GM18505 (cell line): Measurements from ENCODE around the gene IL31RA.
"Not testable (repeated sequence)": the region's sequence is repeated elsewhere in the genome, so short reads cannot be mapped to it uniquely, and the experiment has no call there.

Experiments used
- ATAC-seq: cut with Tn5 transposase; IDR thresholded peaks from one replicate; pipeline ENCODE4 v1.9.1; 2021; ENCODE audit not compliant: unreplicated experiment
- POLR2A ChIP-seq: IDR thresholded peaks from 4 replicates; pipeline ENCODE4 v1.6.1; 2011; ENCODE audit warnings: borderline replicate concordance; ENCODE audit not compliant: insufficient read depth, insufficient read length; ENCODE audit errors: extremely low read depth

Gene IL31RA

GRCh38 chr5:55850839-55851674 lies at the start of gene IL31RA:
Gene IL31RA (plus strand): TSS chr5:55851357. CDS start chr5:55851571, 214 bp downstream.
- no peak for TF ChIP-seq POLR2A
- no peak for ATAC-seq

DNA sequence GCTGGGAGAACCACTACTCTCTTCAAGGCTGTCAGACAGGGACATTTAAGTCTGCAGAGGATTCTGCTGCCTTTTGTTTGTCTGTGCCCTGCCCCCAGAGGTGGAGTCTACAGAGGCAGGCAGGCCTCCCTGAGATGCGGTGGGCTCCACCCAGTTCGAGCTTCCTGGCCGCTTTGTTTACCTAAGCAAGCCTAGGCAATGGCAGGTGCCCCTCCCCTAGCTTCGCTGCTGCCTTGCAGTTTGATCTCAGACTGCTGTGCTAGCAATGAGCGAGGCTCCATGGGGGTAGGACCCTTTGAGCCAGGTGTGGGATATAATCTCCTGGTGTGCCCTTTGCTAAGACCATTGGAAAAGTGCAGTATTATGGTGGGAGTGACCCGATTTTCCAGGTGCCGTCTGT lies 42.3 kb upstream of the IL31RA start:
- not testable (repeated sequence) for ATAC-seq

DNA sequence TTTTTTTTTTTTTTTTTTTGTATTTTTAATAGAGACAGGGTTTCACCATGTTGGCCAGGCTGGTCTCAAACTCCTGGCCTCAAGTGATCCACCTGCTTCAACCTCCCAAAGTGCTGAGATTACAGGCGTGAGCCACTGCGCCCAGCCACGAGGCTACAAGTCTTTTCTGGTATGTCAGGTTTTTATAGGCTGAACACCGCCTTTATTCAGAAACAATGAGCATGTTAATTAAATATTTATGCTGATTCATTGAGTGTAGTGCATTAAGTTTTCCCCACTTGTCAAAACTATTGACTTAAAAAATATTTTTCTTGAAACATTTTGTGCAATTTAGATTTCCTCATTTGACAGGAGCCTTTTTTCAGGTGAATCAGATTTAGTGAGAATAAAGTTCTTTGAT lies 35.2 kb upstream of the IL31RA start:
- ATAC-seq, result not testable (repeated sequence)

GRCh38 chr5:55816342-55816741 lies 34.8 kb upstream of the IL31RA start:
- no peak for ATAC-seq
- no peak for TF ChIP-seq POLR2A

- ATAC-seq, result no peak
- no peak for TF ChIP-seq POLR2A
Observed at GRCh38 chr5:55817030-55817429, 34.1 kb upstream of the IL31RA start.

DNA sequence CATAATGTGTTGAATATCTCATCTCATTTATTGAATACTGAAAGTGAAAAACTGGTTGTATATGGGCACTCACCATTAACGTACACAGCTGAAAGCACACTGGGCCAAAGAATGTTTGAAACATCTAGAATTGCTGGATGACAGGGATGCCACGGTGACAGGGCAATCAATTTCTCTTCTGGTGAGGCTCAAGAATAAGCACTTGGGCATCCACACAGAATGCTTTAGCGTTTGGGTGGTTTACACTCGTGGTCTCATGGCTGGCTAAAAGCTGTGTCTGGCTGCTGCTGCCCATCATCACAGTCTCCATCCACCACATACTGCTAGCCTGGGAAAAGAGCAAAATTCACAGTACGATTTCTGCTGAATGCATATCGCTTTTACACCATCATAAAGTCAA lies 30.7 kb upstream of the IL31RA start:
- no peak for ATAC-seq
- no peak for TF ChIP-seq POLR2A

- ATAC-seq, result no peak
- TF ChIP-seq POLR2A, result no peak
Observed at GRCh38 chr5:55821731-55822512, 29.2 kb upstream of the IL31RA start.

GRCh38 chr5:55823151-55823796 lies 27.9 kb upstream of the IL31RA start:
- ATAC-seq, result no peak
- TF ChIP-seq POLR2A, result no peak

DNA sequence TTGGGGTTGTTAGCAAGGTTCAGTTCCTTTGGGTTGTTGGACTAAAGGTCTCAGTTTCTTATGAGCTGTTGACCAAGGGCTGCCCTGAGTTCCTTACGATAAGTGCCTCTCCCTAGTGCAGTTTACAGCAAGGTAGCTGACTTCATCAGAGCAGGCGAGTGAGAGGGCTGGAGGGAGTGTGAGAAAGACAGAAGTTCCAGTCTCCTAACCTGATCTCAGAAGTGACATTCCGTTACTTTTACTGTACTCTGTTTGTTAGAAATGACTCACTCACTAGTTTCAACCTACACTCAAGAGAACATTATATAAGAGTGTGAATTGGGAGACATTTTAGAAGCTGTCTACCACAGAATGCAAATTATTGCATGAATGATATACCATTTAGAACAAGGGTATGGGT lies 21.2 kb upstream of the IL31RA start:
- no peak for TF ChIP-seq POLR2A

DNA sequence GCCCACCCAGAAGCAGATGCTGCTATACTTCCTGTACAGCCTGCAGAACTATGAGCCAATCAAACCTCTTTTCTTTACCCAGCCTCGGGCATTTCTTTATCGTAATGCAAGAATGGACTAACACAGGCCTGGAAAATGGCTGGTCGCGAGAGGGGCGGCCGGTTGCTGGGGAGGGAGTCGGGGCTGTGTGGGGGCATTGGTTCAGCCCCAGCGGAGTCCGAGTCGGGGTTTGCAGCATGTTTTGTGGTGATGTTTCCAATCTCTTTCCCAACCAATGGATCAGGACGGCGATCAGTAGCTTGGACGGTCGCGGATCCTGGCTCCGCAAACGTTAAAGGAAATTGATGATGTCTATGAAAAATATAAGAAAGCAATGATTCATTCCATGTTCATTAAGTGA lies 18.7 kb upstream of the IL31RA start:
- TF ChIP-seq POLR2A, result no peak
- no peak for ATAC-seq

More for the DNA sequence above, 21.2 kb upstream of the IL31RA start:
- ATAC-seq, result no peak

DNA sequence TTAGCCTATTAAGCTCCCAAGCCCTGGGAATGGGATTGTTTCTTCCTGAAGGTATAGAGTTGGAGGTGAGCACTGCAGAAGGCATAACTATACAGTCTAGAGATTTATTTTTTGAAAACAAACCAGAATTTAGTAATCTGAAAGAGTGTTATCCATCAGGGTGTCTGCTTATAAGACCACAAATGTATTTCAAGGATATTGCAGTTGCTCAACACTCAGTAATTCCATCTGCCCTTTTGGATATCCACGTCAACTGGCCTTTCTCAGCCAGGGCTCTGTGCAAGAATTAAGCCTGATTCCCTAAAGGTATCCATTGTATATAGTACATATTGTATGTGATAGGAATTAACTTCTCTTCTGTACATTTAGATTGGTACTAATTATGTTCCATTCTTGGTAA lies 15.0 kb upstream of the IL31RA start:
- TF ChIP-seq POLR2A, result no peak
- ATAC-seq, result no peak

GRCh38 chr5:55841976-55842375 lies 9.2 kb upstream of the IL31RA start:
- TF ChIP-seq POLR2A, result no peak
- no peak for ATAC-seq

DNA sequence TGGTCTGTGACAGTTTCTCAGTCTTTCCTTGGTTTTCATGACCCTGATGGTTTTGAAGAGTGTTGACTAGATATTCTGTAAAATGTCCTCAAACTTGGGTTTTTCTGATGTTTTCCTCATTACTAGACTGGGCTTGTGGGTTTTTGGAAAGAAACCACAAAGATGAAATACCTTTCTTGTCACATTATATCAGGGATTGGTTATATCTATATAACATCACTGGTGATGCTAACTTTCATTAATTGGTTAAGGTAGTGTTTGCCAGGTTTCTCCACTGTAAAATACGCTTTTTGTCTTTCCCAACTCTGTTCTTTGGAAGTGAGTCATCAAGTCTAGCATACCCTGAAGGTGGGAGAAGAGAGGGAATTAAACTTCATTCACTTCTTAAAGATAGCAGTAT lies 3.3 kb upstream of the IL31RA start:
- TF ChIP-seq POLR2A, result no peak

DNA sequence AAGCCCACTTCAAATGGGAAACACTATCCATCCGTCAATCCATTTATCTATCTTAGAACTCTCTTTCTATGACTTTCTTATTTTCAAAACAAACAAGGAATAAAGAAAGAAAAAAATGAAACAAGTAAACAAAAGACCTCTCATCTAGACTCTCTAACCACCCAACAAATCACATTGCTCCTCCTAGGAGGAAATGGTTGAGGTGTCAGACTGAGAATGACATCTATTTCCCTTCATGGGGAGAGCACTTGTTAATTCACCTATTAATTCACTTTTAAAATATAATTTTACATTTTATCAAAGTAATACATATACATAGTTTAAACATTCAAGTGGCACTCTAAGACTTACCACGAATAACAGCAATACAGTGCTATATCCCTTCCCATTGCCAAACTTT lies 2.4 kb upstream of the IL31RA start:
- no peak for ATAC-seq
- TF ChIP-seq POLR2A, result no peak

More for the DNA sequence above, 3.3 kb upstream of the IL31RA start:
- ATAC-seq, result no peak
